Measurements from ENCODE around the gene NMT1.

DNA sequence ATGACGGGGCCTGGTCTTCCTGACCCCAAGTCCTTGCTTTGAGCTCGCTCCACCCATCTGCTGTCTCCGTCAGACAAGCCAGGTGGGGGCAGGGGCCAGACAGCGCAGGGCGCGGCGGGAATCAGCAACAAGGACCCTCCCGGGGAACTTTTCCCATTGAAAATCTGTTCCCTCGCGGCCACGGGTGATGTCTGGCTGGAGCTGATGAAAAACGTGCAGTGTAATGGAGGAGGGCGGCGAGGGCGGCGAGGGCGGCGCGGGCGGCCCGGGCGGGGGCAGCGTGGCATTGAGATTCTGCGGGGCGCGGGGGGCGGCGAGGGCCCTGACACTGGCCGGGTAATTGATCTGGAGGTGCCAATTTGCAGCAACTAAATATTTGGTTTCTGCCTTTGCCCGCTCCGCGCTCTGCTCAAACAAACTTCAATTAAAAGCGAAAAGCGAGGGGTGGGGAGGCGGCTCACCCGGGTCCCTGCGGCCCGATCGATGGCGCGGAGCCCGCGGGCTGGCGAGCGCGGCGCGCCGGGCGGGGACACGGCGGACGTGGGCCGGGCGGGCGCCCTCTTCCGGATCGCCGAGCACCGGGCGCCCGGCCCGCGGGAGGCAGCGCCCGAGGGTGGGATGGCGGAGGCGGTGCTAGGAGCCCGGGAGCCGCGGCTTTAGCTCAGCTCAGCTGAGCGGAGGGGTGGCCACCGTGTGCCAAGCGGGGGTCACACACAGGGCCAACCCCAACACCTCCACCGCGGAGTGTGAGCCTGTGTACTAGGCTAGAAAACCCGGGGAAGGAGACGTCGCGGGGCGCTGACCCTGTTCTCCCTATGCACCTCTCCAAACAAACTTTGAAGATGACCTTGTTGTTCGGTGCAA lies 42.0 kb upstream of the NMT1 start:
- no peak for TF ChIP-seq ZNF24 (tag by site-specific recombination; IDR thresholded peaks at IDR 0.05)
- peak; percentile 24; the same call in 1 of the 2 replicates for TF ChIP-seq CTCF (tag by site-specific recombination; IDR thresholded peaks at IDR 0.05)
- no peak for TF ChIP-seq ZNF704 (tag by site-specific recombination; IDR thresholded peaks at IDR 0.05)
- no peak for TF ChIP-seq SETDB1 (IDR thresholded peaks at IDR 0.05; ENCODE audit: insufficient read length, low read length)
- TF ChIP-seq ZNF423 (tag by site-specific recombination; IDR thresholded peaks at IDR 0.05): peak; percentile 96
- TF ChIP-seq ZNF174 (tag by site-specific recombination; IDR thresholded peaks at IDR 0.05): no peak
- no peak for TF ChIP-seq ZNF544 (tag by site-specific recombination; IDR thresholded peaks at IDR 0.05)
- no peak for TF ChIP-seq MYNN (tag by site-specific recombination; IDR thresholded peaks at IDR 0.05; ENCODE audit: borderline replicate concordance)
- TF ChIP-seq ZFP3 (tag by site-specific recombination; IDR thresholded peaks at IDR 0.05; ENCODE audit: low read depth): no peak
- no peak for TF ChIP-seq ZSCAN30 (tag by site-specific recombination; IDR thresholded peaks at IDR 0.05)

All from HEK293 (cell line).